ENCODE results near the gene ZNF594.

DNA sequence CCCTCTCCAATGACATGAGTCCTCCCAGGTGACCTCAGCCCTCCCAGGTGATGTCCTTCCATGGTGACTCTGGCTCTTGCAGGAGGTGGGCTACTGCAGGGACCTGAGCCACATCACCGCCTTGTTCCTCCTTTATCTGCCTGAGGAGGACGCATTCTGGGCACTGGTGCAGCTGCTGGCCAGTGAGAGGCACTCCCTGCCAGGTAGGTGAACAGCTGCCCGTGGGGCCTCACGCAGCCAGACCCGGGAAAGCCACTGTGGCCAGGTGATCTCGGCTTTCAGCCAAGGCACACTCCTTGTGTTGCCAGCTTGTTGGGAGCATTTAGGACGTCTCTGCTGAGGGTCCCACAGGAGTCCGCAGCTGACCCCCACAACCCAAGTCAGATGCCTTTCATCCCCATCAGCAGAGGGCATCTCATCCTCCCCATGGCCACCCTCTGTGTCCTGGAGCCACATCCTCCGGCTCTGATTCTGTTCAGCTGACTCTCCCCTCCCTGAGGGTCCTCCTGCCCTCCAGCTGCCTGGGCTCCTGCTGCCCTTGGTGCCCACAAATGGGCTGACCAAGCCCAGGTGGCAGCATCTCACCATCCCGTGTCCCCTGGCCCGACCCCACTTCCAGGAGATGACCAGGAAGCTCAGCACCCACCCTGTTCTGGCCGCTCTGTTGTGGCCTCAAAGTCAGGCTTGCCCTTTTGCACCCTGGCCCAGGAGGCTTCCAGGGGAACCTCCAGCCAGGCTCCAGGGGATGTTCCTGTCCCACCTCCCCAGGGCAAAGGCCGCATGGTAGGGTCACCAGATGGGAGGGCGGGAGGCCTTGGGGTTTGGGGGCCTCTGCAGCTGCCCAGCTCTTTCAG, 55.7 kb downstream of the ZNF594 start:
- no peak for TF ChIP-seq POLR2A (IDR thresholded peaks at IDR 0.05)
- TF ChIP-seq, protein P1, sequence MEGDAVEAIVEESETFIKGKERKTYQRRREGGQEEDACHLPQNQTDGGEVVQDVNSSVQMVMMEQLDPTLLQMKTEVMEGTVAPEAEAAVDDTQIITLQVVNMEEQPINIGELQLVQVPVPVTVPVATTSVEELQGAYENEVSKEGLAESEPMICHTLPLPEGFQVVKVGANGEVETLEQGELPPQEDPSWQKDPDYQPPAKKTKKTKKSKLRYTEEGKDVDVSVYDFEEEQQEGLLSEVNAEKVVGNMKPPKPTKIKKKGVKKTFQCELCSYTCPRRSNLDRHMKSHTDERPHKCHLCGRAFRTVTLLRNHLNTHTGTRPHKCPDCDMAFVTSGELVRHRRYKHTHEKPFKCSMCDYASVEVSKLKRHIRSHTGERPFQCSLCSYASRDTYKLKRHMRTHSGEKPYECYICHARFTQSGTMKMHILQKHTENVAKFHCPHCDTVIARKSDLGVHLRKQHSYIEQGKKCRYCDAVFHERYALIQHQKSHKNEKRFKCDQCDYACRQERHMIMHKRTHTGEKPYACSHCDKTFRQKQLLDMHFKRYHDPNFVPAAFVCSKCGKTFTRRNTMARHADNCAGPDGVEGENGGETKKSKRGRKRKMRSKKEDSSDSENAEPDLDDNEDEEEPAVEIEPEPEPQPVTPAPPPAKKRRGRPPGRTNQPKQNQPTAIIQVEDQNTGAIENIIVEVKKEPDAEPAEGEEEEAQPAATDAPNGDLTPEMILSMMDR (IDR thresholded peaks at IDR 0.05), result no peak

All from testis (tissue), 2 donors.